DMS79 (cell line): Measurements from ENCODE around the gene TMEM222.
"Not testable (repeated sequence)": the region's sequence is repeated elsewhere in the genome, so short reads cannot be mapped to it uniquely, and the experiment has no call there.

Experiments
- DNase-seq: peaks from one replicate; lab custom pipeline; 2025; lab: John Stamatoyannopoulos, UW

Gene TMEM222

DNA sequence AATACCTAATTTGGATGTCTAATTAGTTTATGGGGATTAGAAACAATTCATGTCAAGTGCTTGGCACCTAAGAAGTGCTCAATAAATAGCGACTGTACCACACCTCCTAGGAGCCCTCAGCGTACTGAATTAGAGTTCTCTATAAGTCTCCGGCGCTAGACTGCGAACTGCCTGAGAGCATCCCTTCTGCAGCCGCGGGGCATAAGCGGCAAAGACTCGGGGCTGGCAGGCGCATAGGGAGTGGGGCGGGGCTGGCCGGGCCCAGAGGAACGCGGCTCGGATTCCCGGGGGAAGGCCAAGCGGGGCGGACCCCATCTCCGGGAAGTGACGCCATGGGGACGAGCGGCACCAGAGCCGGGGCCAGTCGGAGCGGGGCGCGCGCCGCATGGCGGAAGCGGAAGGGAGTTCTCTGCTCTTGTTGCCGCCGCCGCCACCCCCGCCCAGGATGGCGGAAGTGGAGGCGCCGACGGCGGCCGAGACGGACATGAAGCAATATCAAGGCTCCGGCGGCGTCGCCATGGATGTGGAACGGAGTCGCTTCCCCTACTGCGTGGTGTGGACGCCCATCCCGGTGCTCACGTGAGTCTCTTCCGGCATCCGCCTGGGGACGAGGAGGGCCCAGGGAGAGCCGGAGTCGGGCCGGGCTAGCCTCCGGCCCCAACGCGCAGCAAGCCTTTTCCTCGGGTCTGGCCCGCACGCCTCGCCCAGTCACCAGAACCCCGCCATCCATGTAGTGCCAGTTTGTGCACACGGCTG lies at the start of gene TMEM222:
Gene TMEM222 (plus strand): TSS at position 351 of the 756 bp plus-strand sequence. CDS start 35 bp downstream, at position 386.
- DNase-seq, result peak; percentile 95

DNA sequence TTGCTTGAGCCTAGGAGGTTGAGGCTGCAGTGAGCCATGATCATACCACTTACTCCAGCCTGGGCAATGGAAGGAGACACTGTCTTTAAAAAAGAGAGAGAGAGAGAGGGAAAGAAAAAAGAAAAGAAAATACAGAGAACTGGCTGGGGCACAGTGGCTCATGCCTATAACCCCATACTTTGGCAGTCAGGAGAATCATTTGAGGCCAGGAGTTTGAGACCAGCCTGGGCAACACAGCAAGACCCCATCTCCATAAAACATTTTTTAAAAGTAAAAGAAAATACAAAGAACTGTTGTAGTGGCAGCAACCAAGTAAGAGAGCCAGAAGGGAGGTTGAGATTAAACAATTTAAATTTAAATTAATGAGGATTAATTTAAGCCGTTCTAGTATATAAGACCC lies 47.8 kb upstream of the TMEM222 start:
- DNase-seq, result no peak

- DNase-seq, result no peak
These were observed 46.3 kb upstream of the TMEM222 start for GRCh38 chr1:27275696-27276095.

- peak; percentile 55 for DNase-seq
These were observed 37.3 kb upstream of the TMEM222 start for GRCh38 chr1:27284425-27285273.

GRCh38 chr1:27285274-27285660 lies 36.7 kb upstream of the TMEM222 start:
- DNase-seq, result no peak

DNA sequence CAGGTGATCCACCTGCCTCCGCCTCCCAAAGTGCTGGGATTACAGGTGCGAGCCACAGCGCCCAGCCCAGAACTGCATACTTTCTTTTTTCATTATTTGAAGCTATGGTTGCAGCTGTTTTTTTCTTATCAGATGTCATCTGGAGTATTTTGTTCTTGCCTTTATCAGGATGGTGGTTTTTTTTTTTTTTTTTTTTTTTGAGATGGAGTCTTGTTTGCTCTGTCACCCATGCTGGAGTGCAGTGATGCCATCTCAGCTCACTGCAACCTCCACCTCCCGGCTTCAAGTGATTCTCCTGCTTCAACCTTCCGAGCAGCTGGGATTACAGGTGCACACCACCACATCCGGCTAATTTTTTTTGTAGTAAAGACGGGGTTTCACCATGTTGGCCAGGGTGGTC lies 36.1 kb upstream of the TMEM222 start:
- not testable (repeated sequence) for DNase-seq

GRCh38 chr1:27289125-27289524 lies 32.8 kb upstream of the TMEM222 start:
- DNase-seq, result not testable (repeated sequence)

DNA sequence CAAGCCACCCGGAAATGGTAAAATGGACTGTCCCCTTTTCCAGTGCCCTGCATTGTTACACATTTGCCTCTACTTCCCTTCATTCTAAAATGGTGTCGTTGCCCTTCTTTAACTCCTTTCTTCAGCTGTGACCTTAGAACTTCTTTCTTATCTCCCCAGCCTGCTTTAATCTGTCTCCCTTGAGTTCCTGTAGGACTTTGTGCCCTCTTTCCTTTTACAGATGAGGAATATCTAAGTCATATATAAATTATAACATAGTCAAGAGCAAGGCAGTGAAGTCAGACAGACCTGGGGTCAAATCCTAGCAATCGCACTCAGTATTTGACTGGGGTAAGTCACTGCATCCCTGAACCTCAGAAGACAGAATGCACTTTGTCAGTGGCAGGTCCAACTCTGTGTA lies 31.4 kb upstream of the TMEM222 start:
- DNase-seq, result no peak

GRCh38 chr1:27292106-27292505 lies 29.9 kb upstream of the TMEM222 start:
- no peak for DNase-seq

GRCh38 chr1:27293915-27294314 lies 28.0 kb upstream of the TMEM222 start:
- DNase-seq, result no peak

DNA sequence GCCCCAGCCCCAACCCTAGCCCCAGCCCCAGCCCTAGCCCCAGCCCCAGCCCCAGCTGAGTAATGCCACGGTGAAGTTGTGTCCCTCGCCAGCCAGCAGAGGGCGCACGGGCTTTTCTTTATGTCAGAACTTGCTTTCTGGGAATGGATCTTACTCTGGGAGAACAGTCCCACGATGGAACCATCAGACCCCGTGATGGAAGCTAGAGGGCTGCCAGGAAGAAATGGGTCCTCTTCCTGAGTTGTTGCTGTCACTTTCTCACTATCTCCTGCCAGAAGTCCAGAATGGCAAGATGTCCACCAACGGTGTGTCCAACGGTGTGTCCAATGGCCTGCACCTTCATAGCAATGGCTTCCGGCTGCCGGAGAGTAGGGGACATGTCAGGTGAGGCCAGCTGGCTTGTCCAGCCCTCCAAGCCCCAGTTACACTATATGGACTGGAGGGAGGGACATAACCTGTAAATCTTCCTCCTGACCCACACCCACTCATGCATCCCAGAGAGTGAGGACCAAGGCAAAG lies 25.1 kb upstream of the TMEM222 start:
- peak; percentile 13 for DNase-seq

DNA sequence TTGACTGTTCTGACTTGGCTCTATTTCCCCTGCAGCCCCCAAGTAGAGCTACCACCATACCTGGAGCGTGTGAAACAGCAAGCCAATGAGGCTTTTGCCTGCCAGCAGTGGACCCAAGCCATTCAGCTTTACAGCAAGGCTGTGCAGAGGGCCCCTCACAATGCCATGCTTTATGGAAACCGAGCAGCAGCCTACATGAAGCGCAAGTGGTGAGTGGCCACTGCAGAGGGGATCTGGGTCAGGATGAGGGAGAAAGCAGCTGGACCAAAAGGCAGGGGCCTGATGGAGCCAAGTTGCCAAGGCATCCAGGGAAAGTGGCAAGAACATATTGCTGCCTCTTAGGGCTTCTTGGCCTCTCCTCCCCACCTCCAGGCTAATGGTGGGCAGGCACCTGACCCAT lies 24.1 kb upstream of the TMEM222 start:
- DNase-seq, result no peak

DNA sequence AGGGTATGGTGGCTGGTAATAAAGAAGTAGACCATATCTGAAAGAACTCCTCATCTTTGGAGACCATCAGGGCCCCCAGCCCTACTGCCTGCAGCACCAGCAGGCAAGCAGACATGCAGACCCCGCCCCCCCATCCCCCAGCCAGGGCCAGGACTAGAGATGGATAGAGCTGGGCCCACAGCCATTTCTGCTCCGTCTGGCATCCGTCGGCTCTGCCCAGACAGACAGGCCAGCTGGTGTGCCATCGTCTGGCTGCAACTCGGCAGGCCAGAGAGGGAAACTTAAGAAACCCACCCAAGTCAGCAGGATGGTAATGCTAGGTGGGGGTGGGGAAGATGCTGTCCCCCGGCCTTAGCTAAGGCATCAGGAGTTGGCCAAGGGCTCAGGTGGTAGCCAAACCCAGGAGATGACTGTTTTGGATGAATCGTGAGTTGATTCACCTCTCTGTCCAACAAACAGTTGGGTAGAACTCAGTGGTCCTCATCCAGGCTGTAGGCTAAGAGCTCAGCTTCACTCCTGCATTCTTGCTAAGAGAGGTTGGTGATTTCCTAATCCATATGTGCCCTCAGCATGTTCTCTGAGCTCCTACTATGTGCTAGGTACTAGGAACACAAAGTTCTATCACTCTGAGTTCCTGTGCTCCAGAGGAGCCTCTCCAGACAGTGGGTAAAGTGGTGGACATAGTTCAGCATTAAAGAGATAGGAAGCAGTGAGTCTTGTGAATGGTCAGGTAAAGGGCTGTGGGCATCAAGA lies 23.2 kb upstream of the TMEM222 start:
- DNase-seq, result no peak

DNA sequence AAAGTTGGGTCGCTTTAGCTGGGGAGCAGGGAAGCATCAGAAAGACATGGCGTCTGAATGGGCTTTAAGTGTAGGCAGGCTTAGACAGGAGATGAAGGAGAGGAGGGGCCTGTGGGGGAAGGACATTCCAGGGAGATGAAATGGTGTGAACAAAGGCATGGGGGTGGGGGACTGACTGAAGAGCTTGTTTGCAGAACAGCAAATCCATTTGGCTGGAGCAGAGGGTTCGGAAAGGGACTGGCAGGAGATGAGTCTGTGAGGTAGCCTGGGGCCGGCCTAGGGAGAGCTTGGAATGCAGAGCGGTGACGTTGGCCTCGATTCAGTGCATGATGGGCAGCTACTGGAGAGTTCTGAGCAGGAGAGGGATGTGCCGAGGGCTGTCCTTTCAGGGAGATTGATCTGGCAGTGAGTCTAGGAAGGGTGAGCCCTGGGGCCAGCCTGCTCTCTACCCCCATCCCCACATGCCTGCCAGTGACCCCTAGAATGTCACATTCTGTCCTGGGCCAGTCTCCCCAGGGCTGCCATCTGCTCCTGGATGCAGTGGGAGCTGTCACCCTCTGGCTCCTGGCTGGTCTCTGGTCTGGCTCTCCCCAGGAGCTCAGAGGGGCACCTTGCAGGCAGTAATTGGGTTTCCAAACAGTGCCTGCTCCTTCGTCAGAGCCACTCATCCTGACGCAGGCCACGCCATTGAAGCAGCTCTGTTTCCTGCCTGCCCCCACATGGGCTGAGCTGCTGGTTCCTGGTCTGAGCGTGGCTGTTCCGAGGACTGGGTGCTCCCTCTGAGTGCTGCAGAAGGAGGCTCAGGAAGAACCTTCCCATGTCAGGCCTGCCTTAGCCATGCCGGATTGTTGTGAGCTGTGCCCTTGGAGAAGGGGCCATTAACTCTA lies 22.3 kb upstream of the TMEM222 start:
- DNase-seq, result peak; percentile 27

DNA sequence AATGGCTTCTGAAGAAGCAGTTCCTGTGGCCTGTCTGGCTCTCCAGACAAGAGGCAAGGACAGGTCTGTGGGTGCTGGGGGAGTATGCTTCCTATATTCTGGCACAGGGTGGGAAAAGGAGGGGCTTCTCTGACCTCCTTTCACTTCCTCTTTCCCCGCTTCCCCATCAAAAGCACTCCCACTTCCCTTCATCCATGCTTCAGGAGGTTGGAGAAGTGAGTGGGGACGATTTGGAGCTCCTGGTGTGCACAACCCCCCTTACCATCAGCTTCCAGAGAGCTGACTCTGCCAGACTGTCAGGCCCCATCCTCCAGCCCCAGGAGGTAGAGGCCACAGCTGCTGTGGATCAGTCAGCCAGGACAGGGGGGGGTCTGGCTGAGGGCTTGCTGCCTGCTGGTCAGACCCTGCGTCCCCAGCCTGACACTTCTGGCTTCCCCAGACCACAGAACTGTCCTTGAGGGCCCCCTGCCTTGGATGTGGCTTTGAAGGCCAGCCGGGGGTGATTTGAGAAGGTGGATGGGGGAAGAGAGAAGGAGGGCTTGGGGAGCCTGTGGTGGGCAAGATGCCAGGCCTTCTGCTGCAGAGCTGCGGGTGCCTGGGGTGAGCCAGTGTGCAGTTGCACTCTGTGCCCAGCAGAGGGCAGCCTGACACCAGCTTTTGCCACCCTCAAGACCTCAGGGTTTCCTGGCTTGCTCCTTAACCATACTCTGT lies 21.5 kb upstream of the TMEM222 start:
- peak; percentile 93 for DNase-seq

- no peak for DNase-seq
These were observed 20.9 kb upstream of the TMEM222 start for GRCh38 chr1:27301052-27301422.

DNA sequence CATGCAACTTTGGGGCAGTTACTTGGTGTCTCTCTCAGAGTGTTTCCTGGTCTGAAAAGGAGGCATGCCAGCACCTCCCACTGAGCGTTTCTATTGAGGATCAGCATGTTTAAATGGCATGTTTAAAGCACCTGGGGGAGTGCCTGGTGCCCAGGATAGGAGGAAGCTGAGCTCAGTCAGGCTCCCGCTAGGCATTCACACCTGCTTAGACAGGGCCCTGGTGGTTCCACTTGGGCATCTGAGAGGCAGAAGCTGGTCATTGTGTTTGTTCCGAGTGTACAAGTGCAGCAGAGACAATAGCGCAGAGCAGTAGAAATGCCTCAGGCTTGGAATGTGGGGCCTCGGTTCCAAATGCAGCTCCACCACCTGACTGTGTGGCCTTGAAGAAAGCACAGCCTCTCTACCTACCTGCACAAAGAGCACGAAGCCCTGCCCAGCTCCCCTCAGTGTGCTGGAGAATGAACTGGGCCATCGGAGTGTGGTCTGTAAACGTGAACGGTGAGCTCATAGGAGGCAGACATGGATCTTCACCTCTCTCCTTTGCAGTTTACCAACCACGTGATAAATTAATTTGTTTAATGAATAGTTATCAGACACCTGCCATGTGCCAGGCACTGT lies 20.3 kb upstream of the TMEM222 start:
- peak; percentile 99 for DNase-seq

GRCh38 chr1:27302612-27303011 lies 19.4 kb upstream of the TMEM222 start:
- no peak for DNase-seq

DNA sequence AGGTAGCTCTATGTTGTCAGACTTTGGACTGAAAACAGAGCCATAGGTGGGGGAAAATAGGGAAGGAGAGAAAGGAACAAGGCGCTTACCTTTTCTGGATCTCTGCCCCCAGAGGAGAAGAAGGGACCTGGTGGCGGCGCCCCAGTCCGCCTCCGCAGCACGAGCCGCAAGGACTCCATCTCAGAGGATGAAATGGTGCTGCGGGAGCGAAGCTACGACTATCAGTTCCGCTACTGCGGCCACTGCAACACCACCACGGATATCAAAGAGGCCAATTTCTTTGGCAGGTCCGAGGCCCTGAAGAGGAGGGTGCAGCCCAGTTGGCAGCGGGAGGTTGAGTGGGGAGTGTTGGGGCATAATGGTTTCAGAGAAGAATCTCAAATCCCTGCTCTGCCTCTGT lies 18.5 kb upstream of the TMEM222 start:
- no peak for DNase-seq

DNA sequence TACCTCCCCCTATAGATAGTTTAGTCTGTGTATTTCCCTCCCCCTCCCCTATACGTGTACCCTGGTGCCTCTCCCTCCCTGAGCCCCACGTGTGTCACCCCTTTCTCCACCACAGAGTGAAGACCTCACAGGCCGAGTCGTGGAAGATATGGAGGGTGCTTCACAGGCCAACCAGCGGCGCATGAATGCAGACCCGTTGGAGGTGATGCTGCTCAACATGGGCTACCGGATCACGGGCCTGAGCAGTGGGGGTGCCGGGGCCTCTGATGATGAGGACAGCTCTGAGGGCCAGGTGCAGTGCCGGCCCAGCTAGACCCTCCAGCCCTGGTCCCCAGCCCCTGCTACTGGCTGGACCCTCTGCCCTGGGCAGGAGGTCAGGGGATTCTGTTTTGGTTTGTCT lies 15.9 kb upstream of the TMEM222 start:
- no peak for DNase-seq
